HCT116 (cell line): ENCODE data around the gene IRX2. TPM values are rescaled to one million over a fixed set of nuclear protein-coding genes. Genes with fewer than 3 reads are reported as not detected.

Experiments
- ATAC-seq: fragments of 200-7000 bp; cut with Tn5 transposase; 2 replicates; pipeline ENCODE4 v1.9.1; 2020; ENCODE audit warnings: mild to moderate bottlenecking, moderate library complexity
- BruUV-seq: library from RNA; stranded (reverse); fragments of 400-500 nt; replicated peaks from 2 replicates; lab custom pipeline; 2021; lab: Mats Ljungman, UMichigan
- CTCF ChIA-PET: fragments of 300-600 bp; sonication (Branson Sonifier 250); formaldehyde crosslinking; loops from one replicate; lab custom pipeline; 2021; ENCODE audit warnings: antibody characterized with exemption; lab: Charles Lee
- POLR2A ChIA-PET: fragments of 300-600, 350-600 bp; sonication (Branson Sonifier 250); formaldehyde crosslinking; loops from one replicate; lab custom pipeline; 2021; ENCODE audit warnings: antibody characterized with exemption; lab: Charles Lee
- RAD21 ChIA-PET, 2 experiments: fragments of 300-600 bp; sonication (Branson Sonifier 250); formaldehyde crosslinking; loops; one replicate each; lab custom pipeline; 2023; ENCODE audit warnings: low total read pairs in 2 of 2; ENCODE audit not compliant: uncharacterized antibody in 2 of 2, unreplicated experiment in 2 of 2, low non-redundant PET in 1 of 2; lab: Charles Lee
- DNase-seq: peaks from one replicate; pipeline ENCODE4 v3.0.0-alpha.2; 2010; ENCODE audit warnings: low read depth, low spot score
- H2AFZ ChIP-seq: fragments of 200-600 bp; shearing (Covaris generic), sonication (generic); 2 replicates; pipeline ENCODE4 v1.6.1; 2017; ENCODE audit warnings: low read depth, mixed run types, mixed read lengths, antibody characterized with exemption, low read length; ENCODE audit not compliant: poor library complexity, severe bottlenecking
- H3K27ac ChIP-seq: 2 replicates; pipeline ENCODE4 v1.5.1; 2012; ENCODE audit warnings: low read depth, low read length
- H3K27me3 ChIP-seq: fragments of 200-600 bp; sonication (generic); 2 replicates; pipeline ENCODE4 v1.6.1; 2016; ENCODE audit warnings: mixed run types, low read length, mixed read lengths; ENCODE audit not compliant: insufficient read depth
- H3K36me3 ChIP-seq, 2 experiments: fragments of 200-500 bp in 1 of 2; fragments of 200-600 bp in 1 of 2; sonication (Bioruptor generic) in 1 of 2; sonication (generic) in 1 of 2; 2 replicates each; pipeline versions ENCODE4 v1.5.1 to v1.6.1; 2014 to 2016; ENCODE audit warnings: low read length in 2 of 2, inconsistent platforms in 1 of 2, mixed read lengths in 1 of 2, mixed run types in 1 of 2; ENCODE audit not compliant: insufficient read depth in 2 of 2, control insufficient read depth in 1 of 2
- H3K4me1 ChIP-seq, 2 experiments: fragments of 200-600 bp in 1 of 2; sonication (generic) in 1 of 2; 2 replicates each; pipeline versions ENCODE4 v1.5.1 to v1.6.1; 2012 to 2017; ENCODE audit warnings: low read length in 2 of 2, inconsistent platforms in 1 of 2, mild to moderate bottlenecking in 1 of 2, mixed read lengths in 1 of 2, mixed run types in 1 of 2, moderate library complexity in 1 of 2; ENCODE audit not compliant: insufficient read depth in 2 of 2, control insufficient read depth in 1 of 2
- H3K4me2 ChIP-seq: fragments of 200-600 bp; sonication (generic); 2 replicates; pipeline ENCODE4 v1.6.1; 2017; ENCODE audit warnings: mixed run types, low read length, mixed read lengths
- H3K4me3 ChIP-seq, 2 experiments: fragments of 200-600 bp in 1 of 2; sonication (generic) in 1 of 2; replicated peaks in 1 of 2; 2 replicates each; pipeline ENCODE4 v1.5.1; 2011 to 2016; ENCODE audit warnings: low read length in 2 of 2, control low read depth in 1 of 2, low read depth in 1 of 2, mild to moderate bottlenecking in 1 of 2, mixed read lengths in 1 of 2, mixed run types in 1 of 2
- H3K79me2 ChIP-seq: fragments of 200-600 bp; sonication (generic); 2 replicates; pipeline ENCODE4 v1.6.1; 2017; ENCODE audit warnings: mild to moderate bottlenecking, mixed run types, low read length, moderate library complexity, mixed read lengths; ENCODE audit not compliant: insufficient read depth
- H3K9ac ChIP-seq: fragments of 200-600 bp; sonication (generic); 2 replicates; pipeline ENCODE4 v1.6.1; 2016; ENCODE audit warnings: low read length, mixed read lengths
- H3K9me2 ChIP-seq: fragments of 200-600 bp; sonication (generic), shearing (Covaris generic); 2 replicates; pipeline ENCODE4 v1.6.1; 2017; ENCODE audit warnings: mixed run types, mild to moderate bottlenecking, moderate library complexity; ENCODE audit not compliant: insufficient read depth
- H3K9me3 ChIP-seq, 2 experiments: fragments of 200-500 bp in 1 of 2; fragments of 200-600 bp in 1 of 2; sonication (Bioruptor generic) in 1 of 2; sonication (generic) in 1 of 2; 2 replicates each; pipeline ENCODE4 v1.6.1; 2014 to 2017; ENCODE audit warnings: low read length in 2 of 2, mixed read lengths in 2 of 2, inconsistent platforms in 1 of 2, low read depth in 1 of 2, mild to moderate bottlenecking in 1 of 2, mixed run types in 1 of 2, moderate library complexity in 1 of 2; ENCODE audit not compliant: control insufficient read depth in 1 of 2, insufficient read depth in 1 of 2
- H4K20me1 ChIP-seq: fragments of 200-600 bp; sonication (generic), shearing (Covaris generic); 2 replicates; pipeline ENCODE4 v1.6.1; 2017; ENCODE audit warnings: mixed run types, mild to moderate bottlenecking, moderate library complexity; ENCODE audit not compliant: insufficient read depth
- ATF3 ChIP-seq: IDR thresholded peaks from 2 replicates; pipeline ENCODE4 v1.6.1; 2012
- CEBPB ChIP-seq: IDR thresholded peaks from 2 replicates; pipeline ENCODE4 v1.6.1; 2012; ENCODE audit warnings: low read depth
- EGR1 ChIP-seq: IDR thresholded peaks from 2 replicates; pipeline ENCODE4 v1.6.1; 2012; ENCODE audit warnings: low read depth
- ELF1 ChIP-seq: IDR thresholded peaks from 2 replicates; pipeline ENCODE4 v1.6.1; 2012; ENCODE audit warnings: low read depth, borderline replicate concordance
- EZH2 ChIP-seq: fragments of 200-600 bp; sonication (generic); IDR thresholded peaks from 2 replicates; pipeline ENCODE4 v1.6.1; 2017; ENCODE audit warnings: antibody characterized with exemption, mixed run types
- EZH2phosphoT487 ChIP-seq: fragments of 200-600 bp; IDR thresholded peaks from 2 replicates; pipeline ENCODE4 v1.6.1; 2018; ENCODE audit warnings: antibody characterized with exemption, borderline replicate concordance
- FOSL1 ChIP-seq: IDR thresholded peaks from 2 replicates; pipeline ENCODE4 v1.6.1; 2012; ENCODE audit warnings: low read depth
- JUND ChIP-seq: IDR thresholded peaks from 2 replicates; pipeline ENCODE4 v1.6.1; 2012
- POLR2A ChIP-seq: IDR thresholded peaks from 2 replicates; pipeline ENCODE4 v1.7.0; 2011; ENCODE audit warnings: borderline replicate concordance; ENCODE audit not compliant: insufficient read depth, insufficient read length; ENCODE audit errors: extremely low read depth
- RAD21 ChIP-seq: IDR thresholded peaks from 2 replicates; pipeline ENCODE4 v1.6.1; 2012; ENCODE audit warnings: low read depth, mild to moderate bottlenecking
- SIN3A ChIP-seq: IDR thresholded peaks from 2 replicates; pipeline ENCODE4 v1.6.1; 2012; ENCODE audit warnings: low read depth
- SP1 ChIP-seq: IDR thresholded peaks from 2 replicates; pipeline ENCODE4 v1.6.1; 2012; ENCODE audit warnings: low read depth
- SRF ChIP-seq: IDR thresholded peaks from 2 replicates; pipeline ENCODE4 v1.6.1; 2012; ENCODE audit warnings: low read depth
- TCF7L2 ChIP-seq: IDR thresholded peaks from 2 replicates; pipeline ENCODE4 v1.7.0; 2011; ENCODE audit warnings: borderline replicate concordance, inconsistent platforms; ENCODE audit not compliant: insufficient read depth, insufficient read length; ENCODE audit errors: extremely low read depth
- YY1 ChIP-seq: IDR thresholded peaks from 2 replicates; pipeline ENCODE4 v1.6.1; 2011; ENCODE audit warnings: low read length, low read depth, moderate library complexity, mild to moderate bottlenecking; ENCODE audit not compliant: insufficient replicate concordance; ENCODE audit errors: extremely low read depth
- ZFX ChIP-seq: fragments of 450-650 bp; IDR thresholded peaks from 2 replicates; pipeline ENCODE4 v1.6.1; 2017
- intact Hi-C: fragments of 100-400 bp; cut with micrococcal nuclease; formaldehyde crosslinking; loops from 2 replicates; pipeline ENCODE4 v1.10.0; 2022
- total RNA-seq: library from RNA; stranded (reverse); gene quantifications from one replicate; pipeline ENCODE4 v1.2.1, GENCODE V29; 2021; ENCODE audit not compliant: unreplicated experiment
- TF ChIP-seq, protein P1 (sequence below), 3 experiments: fragments of 200-600 bp in 1 of 3; sonication (generic) in 1 of 3; IDR thresholded peaks in 2 of 3; conservative IDR thresholded peaks in 1 of 3; 2 replicates each; pipeline ENCODE4 v1.5.1; 2012 to 2017; ENCODE audit warnings: low read depth in 2 of 3, low read length in 2 of 3, antibody characterized with exemption in 1 of 3, borderline replicate concordance in 1 of 3, control low read depth in 1 of 3, mild to moderate bottlenecking in 1 of 3, mixed read lengths in 1 of 3, mixed run types in 1 of 3, moderate library complexity in 1 of 3; ENCODE audit not compliant: insufficient read depth in 1 of 3
- TF ChIP-seq, protein P2 (sequence below): IDR thresholded peaks from 2 replicates; pipeline ENCODE4 v1.6.1; 2012; ENCODE audit warnings: low read depth

Gene IRX2
- total RNA-seq, 1 experiment from 2014 or later: not detected

DNA sequence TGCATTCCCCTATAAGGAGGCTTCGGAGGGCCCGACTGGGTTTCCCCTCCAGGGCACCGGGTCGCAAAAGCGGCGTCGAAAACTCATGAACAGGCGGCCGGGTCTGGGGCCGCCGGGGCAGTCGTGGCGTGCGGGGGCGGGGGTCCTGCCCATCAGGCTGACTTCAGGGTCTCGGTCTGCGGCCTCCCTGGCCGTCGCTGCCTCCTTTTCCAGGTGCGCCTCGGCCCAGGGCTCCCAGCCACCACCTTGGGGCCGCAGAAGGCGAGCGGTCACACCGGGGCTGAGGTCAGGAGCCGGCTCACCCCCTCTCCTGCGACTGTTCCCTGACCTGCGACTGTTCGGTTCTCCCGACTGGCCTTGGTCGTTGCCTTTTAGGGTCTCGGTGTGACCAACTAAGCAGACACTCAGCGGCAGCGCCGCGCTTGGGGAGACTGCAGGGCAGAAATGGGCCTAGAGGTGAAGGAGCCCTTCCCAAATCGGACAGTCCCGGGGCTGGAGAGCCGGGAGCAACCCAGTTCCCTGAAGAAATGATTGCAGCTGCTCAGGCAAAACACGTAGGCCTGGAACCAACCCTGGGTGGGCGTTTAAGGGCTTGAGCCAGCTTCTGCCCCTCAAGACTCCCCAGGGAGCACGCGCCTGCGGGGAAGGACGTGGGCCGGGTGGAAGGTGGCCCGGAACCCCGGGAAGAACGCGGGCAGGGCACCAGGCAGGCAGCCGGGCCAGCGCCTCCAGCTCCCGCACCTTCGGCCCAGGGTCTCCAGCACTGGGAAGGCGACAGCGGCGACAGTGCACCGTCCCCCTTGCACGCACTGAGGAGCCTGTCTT is 11.2 kb downstream of the IRX2 start (continued):
- TF ChIP-seq EGR1 (no peak), SIN3A (no peak), FOSL1 (no peak), TCF7L2 (no peak), ATF3 (no peak), ELF1 (no peak), SP1 (no peak), CEBPB (no peak), RAD21 (no peak), ZFX (no peak)

DNA sequence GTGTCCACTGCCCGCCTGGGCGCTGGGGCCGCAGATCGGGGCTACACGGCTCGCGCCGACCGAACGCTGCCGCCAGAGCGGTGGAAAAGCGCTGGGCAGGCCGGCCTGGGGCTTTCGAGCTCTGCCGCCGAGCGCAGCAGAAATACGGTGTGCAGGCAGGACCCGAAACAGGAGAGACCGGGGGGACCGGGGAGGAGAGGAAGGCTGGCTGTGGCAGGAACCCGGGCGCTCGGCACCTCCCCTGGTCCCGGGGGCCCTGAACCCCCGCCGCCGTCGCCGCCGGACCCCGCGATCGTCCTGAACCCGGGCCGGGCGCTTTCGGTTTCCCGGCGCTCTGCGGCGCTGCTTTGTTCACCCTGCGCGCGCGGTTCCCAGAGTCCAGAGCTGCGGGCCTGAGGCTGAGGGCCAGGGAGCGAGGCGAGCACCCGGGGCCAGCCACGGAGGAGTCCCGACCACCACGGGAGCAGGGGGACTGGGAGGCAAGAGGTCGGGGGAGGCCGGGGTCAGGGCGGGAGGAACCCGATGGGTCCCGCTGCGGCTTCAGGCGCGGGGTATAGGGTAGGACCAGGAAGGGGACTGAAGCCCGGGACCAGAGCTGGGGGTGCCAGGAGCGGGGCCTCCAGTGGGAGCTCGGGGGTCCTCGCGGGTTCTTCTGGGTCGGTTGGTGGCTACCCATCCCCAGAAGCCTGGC is 12.0 kb downstream of the IRX2 start:
- Histone ChIP-seq H3K9me2 (no peaks in the 10 kb centered on the region), H3K4me2 (no peak overlapping the region), H3K27ac (no peak overlapping the region), H3K36me3 (no peaks in the 10 kb centered on the region), H3K27me3 (no peaks in the 10 kb centered on the region), H4K20me1 (no peaks in the 10 kb centered on the region), H3K4me3 (no peak overlapping the region), H3K9ac (no peak overlapping the region), H2AFZ (no peak overlapping the region), H3K4me1 (no peaks in the 10 kb centered on the region), H3K79me2 (no peaks in the 10 kb centered on the region), H3K9me3 (peaks cover 0 to 10% of the 10 kb centered on the region in 2 experiments; a peak in 2 of 4 replicates)
- ATAC-seq (no peak), DNase-seq (no peak)
- intact Hi-C loops: no loop called here
- CTCF ChIA-PET: no interaction called here
- TF ChIP-seq EZH2phosphoT487: no peak
- TF ChIP-seq, protein P1, sequence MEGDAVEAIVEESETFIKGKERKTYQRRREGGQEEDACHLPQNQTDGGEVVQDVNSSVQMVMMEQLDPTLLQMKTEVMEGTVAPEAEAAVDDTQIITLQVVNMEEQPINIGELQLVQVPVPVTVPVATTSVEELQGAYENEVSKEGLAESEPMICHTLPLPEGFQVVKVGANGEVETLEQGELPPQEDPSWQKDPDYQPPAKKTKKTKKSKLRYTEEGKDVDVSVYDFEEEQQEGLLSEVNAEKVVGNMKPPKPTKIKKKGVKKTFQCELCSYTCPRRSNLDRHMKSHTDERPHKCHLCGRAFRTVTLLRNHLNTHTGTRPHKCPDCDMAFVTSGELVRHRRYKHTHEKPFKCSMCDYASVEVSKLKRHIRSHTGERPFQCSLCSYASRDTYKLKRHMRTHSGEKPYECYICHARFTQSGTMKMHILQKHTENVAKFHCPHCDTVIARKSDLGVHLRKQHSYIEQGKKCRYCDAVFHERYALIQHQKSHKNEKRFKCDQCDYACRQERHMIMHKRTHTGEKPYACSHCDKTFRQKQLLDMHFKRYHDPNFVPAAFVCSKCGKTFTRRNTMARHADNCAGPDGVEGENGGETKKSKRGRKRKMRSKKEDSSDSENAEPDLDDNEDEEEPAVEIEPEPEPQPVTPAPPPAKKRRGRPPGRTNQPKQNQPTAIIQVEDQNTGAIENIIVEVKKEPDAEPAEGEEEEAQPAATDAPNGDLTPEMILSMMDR (IDR thresholded peaks at IDR 0.05 in 2 of 3, conservative IDR thresholded peaks at IDR 0.05 in 1 of 3; ENCODE audit: borderline replicate concordance in 1 of 3, insufficient read depth in 1 of 3, low read depth in 2 of 3, low read length in 2 of 3): no peak
- TF ChIP-seq, protein P2, sequence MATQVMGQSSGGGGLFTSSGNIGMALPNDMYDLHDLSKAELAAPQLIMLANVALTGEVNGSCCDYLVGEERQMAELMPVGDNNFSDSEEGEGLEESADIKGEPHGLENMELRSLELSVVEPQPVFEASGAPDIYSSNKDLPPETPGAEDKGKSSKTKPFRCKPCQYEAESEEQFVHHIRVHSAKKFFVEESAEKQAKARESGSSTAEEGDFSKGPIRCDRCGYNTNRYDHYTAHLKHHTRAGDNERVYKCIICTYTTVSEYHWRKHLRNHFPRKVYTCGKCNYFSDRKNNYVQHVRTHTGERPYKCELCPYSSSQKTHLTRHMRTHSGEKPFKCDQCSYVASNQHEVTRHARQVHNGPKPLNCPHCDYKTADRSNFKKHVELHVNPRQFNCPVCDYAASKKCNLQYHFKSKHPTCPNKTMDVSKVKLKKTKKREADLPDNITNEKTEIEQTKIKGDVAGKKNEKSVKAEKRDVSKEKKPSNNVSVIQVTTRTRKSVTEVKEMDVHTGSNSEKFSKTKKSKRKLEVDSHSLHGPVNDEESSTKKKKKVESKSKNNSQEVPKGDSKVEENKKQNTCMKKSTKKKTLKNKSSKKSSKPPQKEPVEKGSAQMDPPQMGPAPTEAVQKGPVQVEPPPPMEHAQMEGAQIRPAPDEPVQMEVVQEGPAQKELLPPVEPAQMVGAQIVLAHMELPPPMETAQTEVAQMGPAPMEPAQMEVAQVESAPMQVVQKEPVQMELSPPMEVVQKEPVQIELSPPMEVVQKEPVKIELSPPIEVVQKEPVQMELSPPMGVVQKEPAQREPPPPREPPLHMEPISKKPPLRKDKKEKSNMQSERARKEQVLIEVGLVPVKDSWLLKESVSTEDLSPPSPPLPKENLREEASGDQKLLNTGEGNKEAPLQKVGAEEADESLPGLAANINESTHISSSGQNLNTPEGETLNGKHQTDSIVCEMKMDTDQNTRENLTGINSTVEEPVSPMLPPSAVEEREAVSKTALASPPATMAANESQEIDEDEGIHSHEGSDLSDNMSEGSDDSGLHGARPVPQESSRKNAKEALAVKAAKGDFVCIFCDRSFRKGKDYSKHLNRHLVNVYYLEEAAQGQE: no peak
- TF ChIP-seq SRF: no peak
- no peak for TF ChIP-seq ATF3
- TF ChIP-seq POLR2A: no peak
- TF ChIP-seq SP1: no peak
- no peak for TF ChIP-seq EZH2
- no peak for TF ChIP-seq YY1
- TF ChIP-seq ZFX: no peak
- no peak for TF ChIP-seq JUND
- no peak for TF ChIP-seq FOSL1
- no TSS peak for BruUV-seq
- POLR2A ChIA-PET: no interaction called here
- RAD21 ChIA-PET: no interaction called here
